Peyer's patch (tissue), 4 donors: ENCODE measurements around the gene SRPRB. TPM values are rescaled to one million over a fixed set of nuclear protein-coding genes. Genes with fewer than 3 reads are reported as not detected.

Experiments
- DNase-seq, 3 donors: peaks; one replicate each; pipeline ENCODE4 v3.0.0-alpha.2; 2017 to 2019
- H3K27ac ChIP-seq, 4 donors: fragments of 200-600 bp; sonication (generic); one replicate each; pipeline ENCODE4 v1.5.1; 2016 to 2019
- H3K27me3 ChIP-seq, 2 donors: fragments of 200-600 bp; sonication (generic); one replicate each; pipeline ENCODE4 v1.5.1; 2019
- H3K36me3 ChIP-seq, 3 donors: fragments of 200-600 bp; sonication (generic); one replicate each; pipeline ENCODE4 v1.5.1; 2016 to 2019
- H3K4me1 ChIP-seq, 4 donors: fragments of 200-600 bp; sonication (generic); one replicate each; pipeline ENCODE4 v1.5.1; 2016 to 2019
- H3K4me3 ChIP-seq, 4 donors: fragments of 200-600 bp; sonication (generic); 1 replicate in 3 of 4; 2 replicates in 1 of 4; pipeline ENCODE4 v1.5.1; 2016 to 2019; ENCODE audit warnings: mild to moderate bottlenecking in 1 of 4
- H3K9me3 ChIP-seq, 4 donors: fragments of 200-600 bp; sonication (generic); one replicate each; pipeline ENCODE4 v1.5.1; 2016 to 2019; ENCODE audit warnings: mild to moderate bottlenecking in 1 of 4
- POLR2A ChIP-seq, 2 donors: fragments of 450-650 bp; IDR thresholded peaks; one replicate each; pipeline ENCODE4 v1.5.1; 2017; ENCODE audit warnings: antibody characterized with exemption in 2 of 2, mild to moderate bottlenecking in 2 of 2, moderate library complexity in 2 of 2
- total RNA-seq, 4 donors: library from RNA; depleted of rRNA; stranded (reverse); fragments of >200 nt; gene quantifications; one replicate each; pipeline ENCODE4 v1.1.0, GENCODE V29; 2016
- TF ChIP-seq, protein P1 (sequence below), 6 experiments: fragments of 450-650 bp in 4 of 6; fragments of 200-600 bp in 2 of 6; sonication (generic) in 1 of 6; IDR thresholded peaks; one replicate each; pipeline ENCODE4 v1.5.1; 2017 to 2019; ENCODE audit warnings: antibody characterized with exemption in 6 of 6, mild to moderate bottlenecking in 3 of 6, moderate library complexity in 1 of 6

The SRPRB gene
- total RNA-seq, 4 donors from 2014 or later: 5.0 to 15.6 (median 10.1) TPM

DNA sequence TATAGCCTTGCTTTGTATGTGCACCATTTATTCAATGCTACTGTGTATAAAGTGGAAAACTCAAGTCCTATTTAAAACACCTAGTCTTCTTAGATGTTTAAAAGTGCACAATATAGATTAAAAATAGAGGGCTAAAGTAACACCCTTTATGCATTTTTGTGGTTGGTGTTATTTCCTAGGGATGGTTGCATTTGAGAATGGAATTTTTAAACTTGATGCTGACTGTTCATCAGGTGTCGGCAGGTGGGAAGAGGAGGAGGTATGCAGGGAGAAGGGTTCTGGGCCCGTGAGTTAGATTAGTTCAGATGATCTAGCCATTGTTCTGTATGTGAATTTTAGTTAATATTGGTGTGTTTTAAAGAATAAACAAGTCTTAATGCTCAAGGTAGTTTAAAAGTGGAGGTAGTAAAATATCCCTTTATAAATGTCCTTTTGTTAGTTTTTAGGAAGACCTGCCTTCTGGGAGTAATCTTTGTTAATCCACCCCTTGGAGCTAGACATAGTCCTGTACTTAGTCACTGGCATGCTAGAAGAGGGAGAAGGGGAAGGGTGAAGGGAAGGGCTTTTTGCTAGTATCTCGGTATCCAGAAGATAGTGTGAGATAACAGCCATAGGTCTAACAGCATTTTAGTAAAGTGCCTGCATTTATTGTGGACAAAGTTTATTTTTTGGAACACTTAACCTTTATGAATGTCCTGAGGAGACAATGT lies 8.1 kb upstream of the SRPRB start:
- H3K27me3 ChIP-seq: no peaks in the 10 kb centered on the region
- H3K4me3 ChIP-seq: no peak overlapping the region
- H3K4me1 ChIP-seq: no peaks in the 10 kb centered on the region
- no peak for DNase-seq
- H3K27ac ChIP-seq: no peak overlapping the region
- H3K36me3 ChIP-seq: no peaks in the 10 kb centered on the region
- no peaks in the 10 kb centered on the region for H3K9me3 ChIP-seq
- TF ChIP-seq POLR2A (IDR thresholded peaks at IDR 0.05): no peak
- TF ChIP-seq, protein P1, sequence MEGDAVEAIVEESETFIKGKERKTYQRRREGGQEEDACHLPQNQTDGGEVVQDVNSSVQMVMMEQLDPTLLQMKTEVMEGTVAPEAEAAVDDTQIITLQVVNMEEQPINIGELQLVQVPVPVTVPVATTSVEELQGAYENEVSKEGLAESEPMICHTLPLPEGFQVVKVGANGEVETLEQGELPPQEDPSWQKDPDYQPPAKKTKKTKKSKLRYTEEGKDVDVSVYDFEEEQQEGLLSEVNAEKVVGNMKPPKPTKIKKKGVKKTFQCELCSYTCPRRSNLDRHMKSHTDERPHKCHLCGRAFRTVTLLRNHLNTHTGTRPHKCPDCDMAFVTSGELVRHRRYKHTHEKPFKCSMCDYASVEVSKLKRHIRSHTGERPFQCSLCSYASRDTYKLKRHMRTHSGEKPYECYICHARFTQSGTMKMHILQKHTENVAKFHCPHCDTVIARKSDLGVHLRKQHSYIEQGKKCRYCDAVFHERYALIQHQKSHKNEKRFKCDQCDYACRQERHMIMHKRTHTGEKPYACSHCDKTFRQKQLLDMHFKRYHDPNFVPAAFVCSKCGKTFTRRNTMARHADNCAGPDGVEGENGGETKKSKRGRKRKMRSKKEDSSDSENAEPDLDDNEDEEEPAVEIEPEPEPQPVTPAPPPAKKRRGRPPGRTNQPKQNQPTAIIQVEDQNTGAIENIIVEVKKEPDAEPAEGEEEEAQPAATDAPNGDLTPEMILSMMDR (IDR thresholded peaks at IDR 0.05): no peak

DNA sequence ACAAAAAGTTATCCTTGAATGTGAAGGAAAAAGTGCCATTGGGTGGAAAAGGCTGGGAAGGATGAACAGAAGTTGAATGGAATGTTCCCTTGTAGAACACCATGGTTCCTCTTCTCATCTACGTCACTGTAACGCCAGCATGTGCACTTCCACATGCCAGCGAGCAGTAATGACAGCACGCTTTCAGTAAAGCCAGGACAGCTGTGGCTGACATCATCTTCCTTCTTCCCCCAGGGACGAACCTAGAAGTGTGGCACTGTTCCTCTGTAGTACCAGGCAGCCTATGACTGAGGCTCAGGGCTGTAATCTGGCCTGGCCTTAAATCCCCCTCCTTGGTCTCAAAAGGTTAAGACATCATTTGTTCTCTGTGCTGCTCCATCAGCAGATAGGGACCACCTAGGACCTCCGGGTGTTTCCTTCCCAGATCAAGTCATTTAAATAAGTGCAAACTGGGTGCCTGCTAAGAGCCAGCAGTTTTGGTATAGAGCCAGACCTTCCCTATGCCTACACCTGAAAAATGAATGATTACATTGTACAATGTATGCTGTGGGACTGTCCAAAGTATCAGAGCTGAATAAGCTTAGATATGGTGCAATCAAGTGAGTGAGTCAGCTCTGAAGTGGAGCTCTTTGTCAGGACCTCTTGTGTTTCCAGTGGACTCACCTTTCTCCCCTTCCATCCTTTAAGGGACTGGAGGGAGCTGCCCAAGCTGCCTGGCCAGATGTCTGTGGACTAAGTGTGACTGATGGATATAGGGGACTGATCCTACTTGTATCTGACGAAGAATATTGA lies 5.6 kb upstream of the SRPRB start:
- Histone ChIP-seq H3K4me1 (no peaks in the 10 kb centered on the region), H3K27me3 (no peaks in the 10 kb centered on the region), H3K4me3 (no peak overlapping the region), H3K36me3 (no peaks in the 10 kb centered on the region), H3K9me3 (no peaks in the 10 kb centered on the region), H3K27ac (no peak overlapping the region)
- no peak for DNase-seq
- TF ChIP-seq, protein P1 (IDR thresholded peaks at IDR 0.05): no peak
- no peak for TF ChIP-seq POLR2A (IDR thresholded peaks at IDR 0.05)

DNA sequence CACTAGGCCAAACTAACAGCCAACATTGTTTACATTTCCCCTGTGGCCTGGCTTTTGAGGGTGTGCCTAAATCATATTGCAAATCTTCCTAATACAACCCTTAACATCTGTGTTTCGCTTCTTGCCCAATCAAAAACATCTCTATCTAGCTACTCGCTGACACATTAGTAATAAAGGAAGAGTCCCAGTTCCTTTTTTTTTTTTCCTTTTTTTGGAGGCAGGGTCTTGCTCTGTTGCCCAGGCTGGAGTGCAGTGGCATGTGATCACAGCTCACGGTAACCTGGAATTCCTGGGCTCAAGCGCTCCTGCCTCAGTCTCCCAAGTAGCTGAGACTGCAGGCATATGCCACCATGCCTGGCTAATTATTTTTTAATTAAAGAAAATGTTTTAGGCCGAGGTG lies 2.1 kb upstream of the SRPRB start:
- Histone ChIP-seq H3K36me3 (peaks cover 0 to 8% (median 0%) of the 10 kb centered on the region in 3 donors), H3K4me1 (peaks cover 0 to 5% (median 3%) of the 10 kb centered on the region in 4 donors), H3K9me3 (no peaks in the 10 kb centered on the region), H3K4me3 (no peak overlapping the region), H3K27ac (no peak overlapping the region), H3K27me3 (no peaks in the 10 kb centered on the region)
- no peak for DNase-seq
- TF ChIP-seq POLR2A (IDR thresholded peaks at IDR 0.05): no peak
- TF ChIP-seq, protein P1 (IDR thresholded peaks at IDR 0.05): no peak

DNA sequence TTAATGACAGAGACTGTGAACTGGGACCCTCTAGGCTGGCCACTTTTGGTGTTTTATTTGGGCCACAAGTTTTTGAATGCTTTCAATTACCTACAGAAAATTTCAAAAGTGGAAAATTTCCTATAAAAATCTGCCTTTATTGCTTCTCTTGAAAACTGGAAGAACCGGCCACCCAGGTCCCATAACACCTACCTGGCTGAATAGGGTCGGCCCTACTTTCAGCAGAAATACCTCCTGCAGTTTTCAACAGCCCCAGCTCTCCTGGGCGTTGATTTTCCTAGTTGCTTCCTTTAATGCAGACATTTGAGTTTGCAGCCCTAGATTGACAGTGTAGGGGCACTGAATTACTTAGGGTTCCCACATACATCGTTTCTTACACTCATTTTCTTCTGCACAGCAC lies 719 bp upstream of the SRPRB start:
- no peaks in the 10 kb centered on the region for H3K27me3 ChIP-seq
- no peak overlapping the region for H3K4me3 ChIP-seq
- peaks cover 0 to 5% (median 3%) of the 10 kb centered on the region in 4 donors for H3K4me1 ChIP-seq
- H3K36me3 ChIP-seq: peaks cover 0 to 15% (median 0%) of the 10 kb centered on the region in 3 donors
- no peak overlapping the region for H3K27ac ChIP-seq
- no peaks in the 10 kb centered on the region for H3K9me3 ChIP-seq
- TF ChIP-seq, protein P1 (IDR thresholded peaks at IDR 0.05): no peak
- no peak for TF ChIP-seq POLR2A (IDR thresholded peaks at IDR 0.05)
- DNase-seq: no peak

DNA sequence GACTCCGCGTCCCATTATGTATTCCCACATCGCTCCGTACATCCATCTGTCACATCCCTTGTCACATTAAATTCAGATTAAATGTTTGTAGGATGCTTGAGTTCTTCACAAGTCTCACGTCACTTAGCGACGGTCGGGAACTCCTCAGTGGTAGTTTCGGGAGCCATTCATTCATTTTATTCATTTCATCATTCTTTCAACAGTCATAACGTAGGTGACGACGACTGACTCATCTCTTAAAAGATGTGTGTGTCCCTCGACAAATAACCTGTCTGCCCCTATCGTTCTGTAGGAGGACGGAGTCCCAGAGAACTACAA lies 272 bp upstream of the SRPRB start:
- peaks cover 0 to 15% (median 0%) of the 10 kb centered on the region in 3 donors for H3K36me3 ChIP-seq
- peak overlapping the region in 2 of 4 donors; percentile 79 to 88 for H3K27ac ChIP-seq
- no peak for DNase-seq
- TF ChIP-seq, protein P1 (IDR thresholded peaks at IDR 0.05): no peak
- no peak for TF ChIP-seq POLR2A (IDR thresholded peaks at IDR 0.05)
- peaks cover 0 to 5% (median 3%) of the 10 kb centered on the region in 4 donors for H3K4me1 ChIP-seq
- H3K9me3 ChIP-seq: no peaks in the 10 kb centered on the region
- H3K4me3 ChIP-seq: peak overlapping the region; percentile 74 to 97 (median 86)
- no peaks in the 10 kb centered on the region for H3K27me3 ChIP-seq
